OCI-LY1 (cell line): ENCODE measurements around the gene JMJD4.

ENCODE experiments used
- H2AFZ ChIP-seq: fragments of 200-600 bp; sonication (generic), shearing (Covaris generic); 2 replicates; pipeline ENCODE4 v1.6.0; 2014; ENCODE audit warnings: antibody characterized with exemption, mild to moderate bottlenecking, low read length
- H3F3A ChIP-seq: fragments of 200-600 bp; sonication (generic), shearing (Covaris generic); 2 replicates; pipeline ENCODE4 v1.6.0; 2014; ENCODE audit warnings: mild to moderate bottlenecking, antibody characterized with exemption, low read length, moderate library complexity; ENCODE audit not compliant: insufficient read depth
- H3K27ac ChIP-seq: fragments of 200-600 bp; sonication (generic); 2 replicates; pipeline ENCODE4 v1.5.1; 2014; ENCODE audit warnings: low read length, mixed run types, mild to moderate bottlenecking, low read depth; ENCODE audit not compliant: poor library complexity, severe bottlenecking
- H3K27me3 ChIP-seq: fragments of 200-600 bp; sonication (generic); 2 replicates; pipeline ENCODE4 v1.6.0; 2014; ENCODE audit warnings: antibody characterized with exemption, mild to moderate bottlenecking, low read length, moderate library complexity; ENCODE audit not compliant: insufficient read depth
- H3K36me3 ChIP-seq: fragments of 200-600 bp; sonication (generic); 2 replicates; pipeline ENCODE4 v1.6.1; 2014; ENCODE audit warnings: mild to moderate bottlenecking, antibody characterized with exemption, low read length, moderate library complexity, mixed read lengths; ENCODE audit not compliant: insufficient read depth
- H3K4me1 ChIP-seq: fragments of 200-600 bp; sonication (generic); 2 replicates; pipeline ENCODE4 v1.5.1; 2014; ENCODE audit warnings: mild to moderate bottlenecking, low read length, moderate library complexity; ENCODE audit not compliant: insufficient read depth, severe bottlenecking
- H3K4me2 ChIP-seq: fragments of 200-600 bp; sonication (generic), shearing (Covaris generic); 2 replicates; pipeline ENCODE4 v1.6.1; 2014; ENCODE audit warnings: low read length
- H3K4me3 ChIP-seq: fragments of 200-600 bp; sonication (generic); 2 replicates; pipeline ENCODE4 v1.5.1; 2014; ENCODE audit warnings: low read length, low read depth, mild to moderate bottlenecking, mixed read lengths; ENCODE audit not compliant: poor library complexity, severe bottlenecking
- H3K79me2 ChIP-seq: fragments of 200-600 bp; shearing (Covaris generic); 2 replicates; pipeline ENCODE4 v1.6.1; 2016; ENCODE audit warnings: mixed run types, low read length, mixed read lengths; ENCODE audit not compliant: insufficient read depth
- H3K9ac ChIP-seq: fragments of 200-600 bp; sonication (generic), shearing (Covaris generic); 2 replicates; pipeline ENCODE4 v1.6.1; 2014; ENCODE audit warnings: mild to moderate bottlenecking, low read length, mixed read lengths
- H3K9me2 ChIP-seq: fragments of 200-600 bp; sonication (generic), shearing (Covaris generic); 2 replicates; pipeline ENCODE4 v1.6.1; 2014; ENCODE audit warnings: low read depth, mild to moderate bottlenecking, low read length, mixed read lengths
- H3K9me3 ChIP-seq: fragments of 200-600 bp; shearing (Covaris generic); 2 replicates; pipeline ENCODE4 v1.6.1; 2014; ENCODE audit warnings: low read length, mixed read lengths
- H4K20me1 ChIP-seq: fragments of 200-600 bp; sonication (generic), shearing (Covaris generic); 2 replicates; pipeline ENCODE4 v1.6.0; 2016; ENCODE audit warnings: mild to moderate bottlenecking, low read length; ENCODE audit not compliant: insufficient read depth
- EZH2 ChIP-seq: fragments of 200-600 bp; sonication (generic), shearing (Covaris generic); IDR thresholded peaks from 2 replicates; pipeline ENCODE4 v1.8.0; 2017; ENCODE audit warnings: borderline replicate concordance, mixed run types, mild to moderate bottlenecking, antibody characterized with exemption, low read length, moderate library complexity, mixed read lengths
- TF ChIP-seq, protein P1 (sequence below): fragments of 200-600 bp; sonication (generic), shearing (Covaris generic); IDR thresholded peaks from 2 replicates; pipeline ENCODE4 v1.5.1; 2017; ENCODE audit warnings: mild to moderate bottlenecking, antibody characterized with exemption, low read length, moderate library complexity, mixed read lengths

The JMJD4 gene

DNA sequence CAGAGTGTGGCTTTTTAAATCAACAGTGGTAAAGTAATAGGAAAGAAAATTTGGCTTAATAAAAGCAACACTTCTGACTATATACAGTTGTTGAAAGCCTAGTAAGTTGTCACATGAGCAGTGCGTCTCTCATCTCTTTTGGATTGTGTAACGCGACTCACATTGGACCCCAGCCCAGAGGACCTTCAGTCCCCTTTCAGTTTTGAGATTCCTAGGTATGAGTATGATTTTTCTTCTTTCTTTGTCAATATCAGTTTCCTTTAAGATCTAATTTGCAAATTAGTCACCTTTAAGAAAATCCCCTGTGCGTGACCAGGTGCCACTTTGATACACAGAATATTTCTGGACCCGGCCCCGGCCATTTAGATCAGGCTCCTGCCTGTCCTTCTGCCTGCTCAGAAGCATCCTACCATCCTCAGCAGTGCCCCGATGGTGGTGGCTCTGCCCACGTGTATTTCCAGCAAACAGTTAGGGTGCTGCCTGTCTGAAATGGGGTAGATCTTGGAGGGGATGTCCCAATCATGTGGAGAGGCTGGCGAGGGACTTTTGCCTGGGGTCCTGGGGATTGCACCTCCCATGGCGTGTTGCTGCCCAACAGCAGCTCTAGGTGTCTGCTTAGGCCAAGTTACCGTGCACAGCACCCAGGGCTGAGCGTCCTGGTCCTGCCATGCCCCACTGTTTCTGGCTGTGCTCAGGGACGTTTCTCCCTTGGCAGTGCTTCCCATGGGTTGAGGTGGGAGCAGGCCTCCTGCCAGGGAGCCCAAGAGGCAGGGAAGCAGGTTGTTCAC is 21.3 kb upstream of the JMJD4 start:
- no peak overlapping the region for H3K4me3 ChIP-seq
- TF ChIP-seq, protein P1, sequence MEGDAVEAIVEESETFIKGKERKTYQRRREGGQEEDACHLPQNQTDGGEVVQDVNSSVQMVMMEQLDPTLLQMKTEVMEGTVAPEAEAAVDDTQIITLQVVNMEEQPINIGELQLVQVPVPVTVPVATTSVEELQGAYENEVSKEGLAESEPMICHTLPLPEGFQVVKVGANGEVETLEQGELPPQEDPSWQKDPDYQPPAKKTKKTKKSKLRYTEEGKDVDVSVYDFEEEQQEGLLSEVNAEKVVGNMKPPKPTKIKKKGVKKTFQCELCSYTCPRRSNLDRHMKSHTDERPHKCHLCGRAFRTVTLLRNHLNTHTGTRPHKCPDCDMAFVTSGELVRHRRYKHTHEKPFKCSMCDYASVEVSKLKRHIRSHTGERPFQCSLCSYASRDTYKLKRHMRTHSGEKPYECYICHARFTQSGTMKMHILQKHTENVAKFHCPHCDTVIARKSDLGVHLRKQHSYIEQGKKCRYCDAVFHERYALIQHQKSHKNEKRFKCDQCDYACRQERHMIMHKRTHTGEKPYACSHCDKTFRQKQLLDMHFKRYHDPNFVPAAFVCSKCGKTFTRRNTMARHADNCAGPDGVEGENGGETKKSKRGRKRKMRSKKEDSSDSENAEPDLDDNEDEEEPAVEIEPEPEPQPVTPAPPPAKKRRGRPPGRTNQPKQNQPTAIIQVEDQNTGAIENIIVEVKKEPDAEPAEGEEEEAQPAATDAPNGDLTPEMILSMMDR: no peak
- no peak for TF ChIP-seq EZH2
- no peaks in the 10 kb centered on the region for H3K27me3 ChIP-seq
- H3K9me3 ChIP-seq: no peaks in the 10 kb centered on the region
- H3K27ac ChIP-seq: no peak overlapping the region
- H3F3A ChIP-seq: no peaks in the 10 kb centered on the region
- H3K36me3 ChIP-seq: peaks cover 50% of the 10 kb centered on the region
- no peaks in the 10 kb centered on the region for H4K20me1 ChIP-seq
- no peak overlapping the region for H3K9ac ChIP-seq
- H3K79me2 ChIP-seq: no peaks in the 10 kb centered on the region
- H3K9me2 ChIP-seq: no peaks in the 10 kb centered on the region
- H2AFZ ChIP-seq: no peak overlapping the region
- H3K4me1 ChIP-seq: no peaks in the 10 kb centered on the region
- no peak overlapping the region for H3K4me2 ChIP-seq

DNA sequence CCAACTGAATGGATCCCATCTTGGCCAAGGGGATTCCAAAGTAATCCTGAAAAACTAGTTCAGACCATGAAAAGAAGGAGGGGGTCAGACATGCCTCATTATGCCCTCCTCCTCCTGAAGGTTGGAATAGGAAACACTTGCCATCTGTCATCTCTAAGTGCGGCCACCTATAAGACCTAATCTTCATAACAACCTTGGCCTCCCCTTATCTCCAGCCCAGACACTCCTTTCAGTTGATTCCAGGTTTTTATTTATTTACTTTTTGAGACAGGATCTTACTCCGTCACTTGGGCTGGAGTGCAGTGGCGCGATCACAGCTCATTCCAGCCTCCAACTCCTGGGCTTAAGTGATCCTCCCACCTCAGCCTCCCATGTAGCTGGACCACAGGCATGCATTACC is 19.9 kb upstream of the JMJD4 start:
- Histone ChIP-seq H3K4me3 (no peak overlapping the region), H4K20me1 (no peaks in the 10 kb centered on the region), H3K9me3 (no peaks in the 10 kb centered on the region), H3F3A (no peaks in the 10 kb centered on the region), H3K4me2 (no peak overlapping the region), H3K4me1 (no peaks in the 10 kb centered on the region), H3K36me3 (peaks cover 47% of the 10 kb centered on the region), H3K9me2 (no peaks in the 10 kb centered on the region), H3K27ac (no peak overlapping the region), H3K79me2 (no peaks in the 10 kb centered on the region), H2AFZ (no peak overlapping the region), H3K27me3 (no peaks in the 10 kb centered on the region), H3K9ac (no peak overlapping the region)
- TF ChIP-seq EZH2: no peak
- TF ChIP-seq, protein P1: no peak

DNA sequence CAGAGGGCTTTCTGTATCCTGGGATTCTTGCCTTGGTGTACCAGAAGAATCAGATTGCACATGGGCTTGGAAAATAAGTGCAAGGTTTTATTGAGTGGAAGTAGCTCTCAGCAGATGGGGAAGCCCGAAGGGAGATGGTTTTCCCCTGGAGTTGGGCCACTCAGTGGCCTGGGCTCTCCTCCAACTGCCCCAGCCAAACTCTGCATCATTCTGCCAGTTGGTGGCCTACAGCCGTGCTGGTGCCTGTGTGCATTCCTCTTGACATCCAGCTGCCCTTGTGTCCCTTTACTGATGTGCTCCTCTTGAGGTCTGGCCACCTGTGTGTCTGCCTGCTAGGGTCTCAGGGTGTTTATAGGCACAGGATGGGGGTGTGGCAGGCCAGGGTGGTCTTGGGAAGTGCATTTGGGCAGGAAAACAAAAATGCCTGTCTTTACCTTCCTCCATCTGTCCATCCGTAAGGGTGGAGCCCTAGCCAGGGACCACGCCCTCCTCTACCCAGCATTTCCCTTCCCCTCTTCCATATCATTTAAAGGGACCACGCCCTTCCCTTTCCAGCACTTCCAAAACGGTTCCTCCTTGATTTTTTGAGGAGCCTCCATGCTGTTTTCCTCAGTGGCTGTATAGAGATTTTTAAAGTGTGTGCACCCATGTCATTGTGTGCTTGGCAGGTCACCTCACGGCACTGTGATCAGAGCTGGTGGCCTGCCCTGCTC is 19.1 kb upstream of the JMJD4 start:
- no peaks in the 10 kb centered on the region for H3K4me1 ChIP-seq
- no peak overlapping the region for H2AFZ ChIP-seq
- H3K36me3 ChIP-seq: peaks cover 39% of the 10 kb centered on the region
- H3K9me3 ChIP-seq: no peaks in the 10 kb centered on the region
- no peak for TF ChIP-seq EZH2
- TF ChIP-seq, protein P1: no peak
- no peak overlapping the region for H3K4me2 ChIP-seq
- no peaks in the 10 kb centered on the region for H3K9me2 ChIP-seq
- H3K79me2 ChIP-seq: no peaks in the 10 kb centered on the region
- H3K27me3 ChIP-seq: no peaks in the 10 kb centered on the region
- H4K20me1 ChIP-seq: no peaks in the 10 kb centered on the region
- H3K4me3 ChIP-seq: no peak overlapping the region
- H3K9ac ChIP-seq: no peak overlapping the region
- H3K27ac ChIP-seq: no peak overlapping the region
- no peaks in the 10 kb centered on the region for H3F3A ChIP-seq
